ENCODE data around the gene SPACA6. TPM values are rescaled to one million over a fixed set of nuclear protein-coding genes. Genes with fewer than 3 reads are reported as not detected.

SPACA6 gene
- polyA plus RNA-seq, 3 donors = 0.99 to 5.1 (median 2.4) TPM

DNA sequence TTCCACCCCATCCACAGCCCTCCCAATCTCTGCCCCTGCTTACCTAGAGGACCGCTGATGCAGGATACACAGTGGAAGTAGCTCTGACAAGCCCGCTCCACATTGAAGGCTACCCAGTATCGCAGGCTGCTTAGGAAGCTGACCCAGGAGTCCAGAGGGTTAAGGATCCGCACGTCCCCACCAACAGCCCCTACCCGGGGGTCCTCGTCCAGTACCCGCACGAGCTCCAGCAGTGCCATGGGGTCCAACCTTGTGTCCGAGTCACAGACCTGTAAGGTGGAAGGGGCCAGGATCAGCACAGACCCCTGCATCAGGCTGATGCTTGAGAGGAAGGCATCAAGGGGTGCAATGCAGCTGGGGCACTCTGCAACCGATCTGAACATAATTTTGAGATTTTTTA is 23.8 kb downstream of the SPACA6 start:
- 94% methylated on average over 6 of the region's 11 CpGs for WGBS (ENCODE audit: insufficient coverage)
- Histone ChIP-seq H3K4me2 (replicated peaks; ENCODE audit: extremely low read depth, low read length, poor library complexity, severe bottlenecking) (no peak overlapping the region), H3K9me3 (replicated peaks in 1 of 2; ENCODE audit: control insufficient read depth in 1 of 2, insufficient read depth in 1 of 2, low read length in 2 of 2) (no peaks in the 10 kb centered on the region), H3K79me2 (ENCODE audit: insufficient read depth, low read length) (no peaks in the 10 kb centered on the region), H3K27ac (ENCODE audit: low read depth in 1 of 2, low read length in 2 of 2) (no peak overlapping the region), H3K4me3 (replicated peaks in 1 of 3; ENCODE audit: low read depth in 2 of 3, low read length in 3 of 3) (no peak overlapping the region), H3K9ac (ENCODE audit: insufficient read depth, low read length, poor library complexity, severe bottlenecking) (no peak overlapping the region), H3K4me1 (ENCODE audit: control insufficient read depth in 1 of 2, insufficient read depth in 2 of 2, low read length in 2 of 2) (peaks cover 14 to 27% of the 10 kb centered on the region in 2 donors), H3K27me3 (ENCODE audit: control insufficient read depth in 2 of 2, insufficient read depth in 2 of 2, low read length in 2 of 2) (peaks cover 46 to 53% of the 10 kb centered on the region in 2 donors), H4K20me1 (ENCODE audit: insufficient read depth, low read length) (no peaks in the 10 kb centered on the region), H3K36me3 (replicated peaks in 1 of 2; ENCODE audit: control insufficient read depth in 1 of 2, insufficient read depth in 2 of 2, low read length in 2 of 2) (no peaks in the 10 kb centered on the region), H2AFZ (ENCODE audit: insufficient read depth, low read depth, low read length, poor library complexity, severe bottlenecking) (no peak overlapping the region)
- H3K4me1 Mint-ChIP-seq = peaks cover 27% of the 10 kb centered on the region
- H3K4me3 Mint-ChIP-seq = peak overlapping the region in 1 of 2 donors; percentile 36
- TF ChIP-seq, protein P1, sequence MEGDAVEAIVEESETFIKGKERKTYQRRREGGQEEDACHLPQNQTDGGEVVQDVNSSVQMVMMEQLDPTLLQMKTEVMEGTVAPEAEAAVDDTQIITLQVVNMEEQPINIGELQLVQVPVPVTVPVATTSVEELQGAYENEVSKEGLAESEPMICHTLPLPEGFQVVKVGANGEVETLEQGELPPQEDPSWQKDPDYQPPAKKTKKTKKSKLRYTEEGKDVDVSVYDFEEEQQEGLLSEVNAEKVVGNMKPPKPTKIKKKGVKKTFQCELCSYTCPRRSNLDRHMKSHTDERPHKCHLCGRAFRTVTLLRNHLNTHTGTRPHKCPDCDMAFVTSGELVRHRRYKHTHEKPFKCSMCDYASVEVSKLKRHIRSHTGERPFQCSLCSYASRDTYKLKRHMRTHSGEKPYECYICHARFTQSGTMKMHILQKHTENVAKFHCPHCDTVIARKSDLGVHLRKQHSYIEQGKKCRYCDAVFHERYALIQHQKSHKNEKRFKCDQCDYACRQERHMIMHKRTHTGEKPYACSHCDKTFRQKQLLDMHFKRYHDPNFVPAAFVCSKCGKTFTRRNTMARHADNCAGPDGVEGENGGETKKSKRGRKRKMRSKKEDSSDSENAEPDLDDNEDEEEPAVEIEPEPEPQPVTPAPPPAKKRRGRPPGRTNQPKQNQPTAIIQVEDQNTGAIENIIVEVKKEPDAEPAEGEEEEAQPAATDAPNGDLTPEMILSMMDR (IDR thresholded peaks at IDR 0.05) = no peak
- H3K27me3 Mint-ChIP-seq (ENCODE audit: low read depth in 3 of 3) = peaks cover 52 to 66% (median 54%) of the 10 kb centered on the region in 3 donors
- intact Hi-C loops (cut with micrococcal nuclease) = no loop called here
- DNase-seq = no peak
- peaks cover 5 to 31% (median 13%) of the 10 kb centered on the region in 7 donors for H3K9me3 Mint-ChIP-seq
- no peak overlapping the region for H3K27ac Mint-ChIP-seq
- H3K36me3 Mint-ChIP-seq = peaks cover 8 to 15% of the 10 kb centered on the region in 2 donors

DNA sequence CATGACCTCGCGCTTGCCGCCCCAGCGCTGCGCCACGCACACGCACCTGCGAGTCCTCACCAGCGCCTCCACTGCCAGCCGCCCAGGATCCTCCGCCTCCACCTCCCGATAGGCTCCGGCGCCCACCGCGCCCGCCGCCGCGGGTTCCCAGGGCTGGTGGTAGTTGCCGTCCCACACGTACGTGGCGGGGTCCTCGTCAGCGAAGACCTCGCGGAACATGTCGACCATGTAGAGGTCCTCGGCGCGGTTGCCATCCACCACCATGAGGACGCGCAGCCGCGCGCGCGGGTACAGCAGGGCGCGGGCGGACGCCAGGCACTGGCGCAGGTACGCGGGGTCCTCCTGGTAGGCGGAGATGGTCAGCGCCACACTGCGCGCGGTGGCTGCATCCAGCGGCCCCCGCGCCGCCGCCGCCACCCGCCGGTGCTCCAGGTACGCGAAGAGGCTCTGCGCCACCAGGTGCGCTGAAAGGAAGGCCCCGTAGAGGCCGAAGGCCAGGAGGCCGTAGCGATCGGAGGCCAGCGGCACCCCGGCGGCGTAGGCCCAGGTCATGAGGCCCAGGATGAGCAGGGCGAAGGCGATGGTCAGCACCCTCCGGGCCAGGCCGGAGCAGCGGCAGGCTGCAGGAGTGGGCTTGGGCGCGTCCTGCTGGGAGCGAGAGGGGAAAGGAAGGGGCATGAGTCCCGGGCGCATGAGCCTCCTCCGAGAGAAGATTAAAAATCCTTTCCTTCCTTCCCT is 26.3 kb downstream of the SPACA6 start:
- Histone ChIP-seq H3K9me3 (replicated peaks in 1 of 2; ENCODE audit: control insufficient read depth in 1 of 2, insufficient read depth in 1 of 2, low read length in 2 of 2) (no peaks in the 10 kb centered on the region), H3K4me2 (replicated peaks; ENCODE audit: extremely low read depth, low read length, poor library complexity, severe bottlenecking) (peak overlapping the region; percentile 40), H2AFZ (ENCODE audit: insufficient read depth, low read depth, low read length, poor library complexity, severe bottlenecking) (peak overlapping the region; percentile 38), H3K36me3 (replicated peaks in 1 of 2; ENCODE audit: control insufficient read depth in 1 of 2, insufficient read depth in 2 of 2, low read length in 2 of 2) (no peaks in the 10 kb centered on the region), H3K27ac (ENCODE audit: low read depth in 1 of 2, low read length in 2 of 2) (no peak overlapping the region), H3K79me2 (ENCODE audit: insufficient read depth, low read length) (no peaks in the 10 kb centered on the region), H3K4me3 (replicated peaks in 1 of 3; ENCODE audit: low read depth in 2 of 3, low read length in 3 of 3) (peak overlapping the region in 1 of 3 experiments; percentile 48), H4K20me1 (ENCODE audit: insufficient read depth, low read length) (no peaks in the 10 kb centered on the region), H3K4me1 (ENCODE audit: control insufficient read depth in 1 of 2, insufficient read depth in 2 of 2, low read length in 2 of 2) (peaks cover 0 to 12% of the 10 kb centered on the region in 2 donors), H3K9ac (ENCODE audit: insufficient read depth, low read length, poor library complexity, severe bottlenecking) (no peak overlapping the region), H3K27me3 (ENCODE audit: control insufficient read depth in 2 of 2, insufficient read depth in 2 of 2, low read length in 2 of 2) (peaks cover 65 to 78% of the 10 kb centered on the region in 2 donors)
- H3K27ac Mint-ChIP-seq = peak overlapping the region in 1 of 7 donors; percentile 83
- no peak for DNase-seq
- H3K9me3 Mint-ChIP-seq = peaks cover 8 to 32% (median 13%) of the 10 kb centered on the region in 7 donors
- WGBS (ENCODE audit: insufficient coverage) = 5% methylated on average over 77 of the region's 83 CpGs
- TF ChIP-seq, protein P1 (IDR thresholded peaks at IDR 0.05) = no peak
- peak overlapping the region in 1 of 2 donors; percentile 85 for H3K4me3 Mint-ChIP-seq
- peaks cover 63 to 74% (median 74%) of the 10 kb centered on the region in 3 donors for H3K27me3 Mint-ChIP-seq (ENCODE audit: low read depth in 3 of 3)
- peaks cover 8 to 17% of the 10 kb centered on the region in 2 donors for H3K36me3 Mint-ChIP-seq
- H3K4me1 Mint-ChIP-seq = peaks cover 14% of the 10 kb centered on the region
- intact Hi-C loops (cut with micrococcal nuclease) = no loop called here
